Measurements from ENCODE around the gene SSMEM1. TPM values are rescaled to one million over a fixed set of nuclear protein-coding genes. Genes with fewer than 3 reads are reported as not detected.

Gene SSMEM1
- total and polyA plus RNA-seq, 2 experiments from 2014 or later: not detected

- TF ChIP-seq, protein P1, sequence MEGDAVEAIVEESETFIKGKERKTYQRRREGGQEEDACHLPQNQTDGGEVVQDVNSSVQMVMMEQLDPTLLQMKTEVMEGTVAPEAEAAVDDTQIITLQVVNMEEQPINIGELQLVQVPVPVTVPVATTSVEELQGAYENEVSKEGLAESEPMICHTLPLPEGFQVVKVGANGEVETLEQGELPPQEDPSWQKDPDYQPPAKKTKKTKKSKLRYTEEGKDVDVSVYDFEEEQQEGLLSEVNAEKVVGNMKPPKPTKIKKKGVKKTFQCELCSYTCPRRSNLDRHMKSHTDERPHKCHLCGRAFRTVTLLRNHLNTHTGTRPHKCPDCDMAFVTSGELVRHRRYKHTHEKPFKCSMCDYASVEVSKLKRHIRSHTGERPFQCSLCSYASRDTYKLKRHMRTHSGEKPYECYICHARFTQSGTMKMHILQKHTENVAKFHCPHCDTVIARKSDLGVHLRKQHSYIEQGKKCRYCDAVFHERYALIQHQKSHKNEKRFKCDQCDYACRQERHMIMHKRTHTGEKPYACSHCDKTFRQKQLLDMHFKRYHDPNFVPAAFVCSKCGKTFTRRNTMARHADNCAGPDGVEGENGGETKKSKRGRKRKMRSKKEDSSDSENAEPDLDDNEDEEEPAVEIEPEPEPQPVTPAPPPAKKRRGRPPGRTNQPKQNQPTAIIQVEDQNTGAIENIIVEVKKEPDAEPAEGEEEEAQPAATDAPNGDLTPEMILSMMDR (IDR thresholded peaks at IDR 0.05; ENCODE audit: low read depth, low read length): no peak
- H3K36me3 ChIP-seq: peaks cover 14% of the 10 kb centered on the region
- no peak for DNase-seq (ENCODE audit: low read depth in 1 of 2, low spot score in 1 of 2)
Measured at GRCh38 chr7:130201796-130202195, 5.9 kb upstream of the SSMEM1 start.

DNA sequence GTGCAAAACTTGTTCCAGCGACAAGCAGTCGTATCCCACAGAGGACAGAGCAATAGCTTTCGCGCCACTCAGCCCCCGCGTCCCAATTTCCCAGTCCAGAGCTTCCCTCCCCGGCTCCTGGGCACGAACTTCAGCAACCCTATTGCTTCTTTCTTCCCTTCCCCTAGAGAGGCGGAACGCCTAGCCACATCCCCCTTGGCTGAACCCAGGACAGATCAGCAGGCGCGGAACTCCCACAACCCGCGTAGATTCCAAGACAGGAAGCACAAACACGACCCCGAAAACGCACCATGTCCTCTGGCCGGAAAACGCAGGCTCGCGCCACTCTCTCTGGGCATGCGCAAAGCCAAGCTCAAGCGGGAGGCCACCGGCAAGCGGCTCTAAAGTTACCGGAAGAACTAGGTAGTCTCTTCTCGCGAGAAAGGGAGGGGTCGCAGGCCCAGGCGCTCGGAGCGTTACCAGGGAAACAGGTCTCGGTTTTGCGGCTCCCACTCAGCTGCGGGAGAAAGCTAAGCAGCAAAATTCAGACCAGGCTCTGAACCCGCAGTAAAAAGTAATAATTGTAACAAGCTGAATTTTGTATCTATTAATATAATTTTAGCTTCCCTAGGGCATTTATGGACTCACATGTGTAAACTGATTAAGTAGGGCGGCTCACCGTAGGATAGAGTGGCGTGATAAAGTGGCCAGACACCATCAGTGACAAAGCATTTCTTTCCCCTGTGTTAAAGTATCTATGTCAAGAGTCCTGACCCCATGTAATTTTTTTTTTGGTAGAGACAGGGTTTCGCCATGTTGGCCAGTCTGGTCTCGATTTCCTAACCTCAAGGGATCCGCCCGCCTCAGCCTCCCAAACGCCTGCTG is 2.3 kb upstream of the SSMEM1 start, which contains the start of gene TMEM209:
TSS of gene TMEM209 (minus strand) at position 323 of the 864 bp plus-strand sequence. CDS start at position 292, 31 bp downstream.
- H3K4me1 ChIP-seq (ENCODE audit: low read depth): peaks cover 9% of the 10 kb centered on the region
- peak; percentile 99 for DNase-seq (ENCODE audit: low read depth in 1 of 2, low spot score in 1 of 2)
- H3K27me3 ChIP-seq: no peaks in the 10 kb centered on the region
- peak within 1 kb of the TSS; percentile 55 for H3K4me3 ChIP-seq
- H3K36me3 ChIP-seq: peaks cover 10% of the 10 kb centered on the region
- TF ChIP-seq, protein P1 (IDR thresholded peaks at IDR 0.05; ENCODE audit: low read depth, low read length): no peak
- H3K9me3 ChIP-seq (ENCODE audit: low read depth): no peaks in the 10 kb centered on the region
- peak within 1 kb of the TSS; percentile 94 for H3K27ac ChIP-seq

More at GRCh38 chr7:130201796-130202195, 5.9 kb upstream of the SSMEM1 start:
- Histone ChIP-seq H3K27me3 (no peaks in the 10 kb centered on the region), H3K4me3 (no peak overlapping the region), H3K9me3 (ENCODE audit: low read depth) (no peaks in the 10 kb centered on the region), H3K4me1 (ENCODE audit: low read depth) (peaks cover 4% of the 10 kb centered on the region), H3K27ac (no peak overlapping the region)

- Histone ChIP-seq H3K4me1 (ENCODE audit: low read depth) (peaks cover 14% of the 10 kb centered on the region), H3K9me3 (ENCODE audit: low read depth) (no peaks in the 10 kb centered on the region), H3K27ac (no peak overlapping the region), H3K4me3 (no peak overlapping the region), H3K36me3 (peaks cover 6% of the 10 kb centered on the region), H3K27me3 (no peaks in the 10 kb centered on the region)
- no peak for DNase-seq (ENCODE audit: low read depth in 1 of 2, low spot score in 1 of 2)
- TF ChIP-seq, protein P1 (IDR thresholded peaks at IDR 0.05; ENCODE audit: low read depth, low read length): no peak
Measured at GRCh38 chr7:130207033-130207432, 627 bp upstream of the SSMEM1 start.

DNA sequence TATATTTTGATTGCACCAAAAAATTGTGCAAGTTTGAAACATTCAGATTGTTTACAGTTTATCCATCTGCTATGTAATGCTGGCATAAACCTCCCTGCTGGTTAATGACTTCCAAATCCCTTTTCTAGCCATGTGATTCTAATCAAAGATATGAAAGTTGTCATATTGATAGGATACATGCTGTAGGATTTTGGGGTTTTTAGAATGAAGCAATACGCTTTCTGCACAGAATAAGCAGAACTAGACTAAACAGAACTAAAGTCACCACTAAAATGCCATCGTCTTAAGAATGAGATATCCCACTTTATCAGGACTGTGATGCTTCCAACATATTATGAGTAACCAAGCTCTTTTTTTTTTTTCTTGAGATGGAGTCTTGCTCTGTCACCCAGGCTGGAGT is 856 bp downstream of the SSMEM1 start:
- Histone ChIP-seq H3K36me3 (no peaks in the 10 kb centered on the region), H3K4me1 (ENCODE audit: low read depth) (peaks cover 14% of the 10 kb centered on the region), H3K27me3 (no peaks in the 10 kb centered on the region), H3K9me3 (ENCODE audit: low read depth) (no peaks in the 10 kb centered on the region), H3K4me3 (no peak overlapping the region), H3K27ac (no peak overlapping the region)
- TF ChIP-seq, protein P1 (IDR thresholded peaks at IDR 0.05; ENCODE audit: low read depth, low read length): no peak
- no peak for DNase-seq (ENCODE audit: low read depth in 1 of 2, low spot score in 1 of 2)

DNA sequence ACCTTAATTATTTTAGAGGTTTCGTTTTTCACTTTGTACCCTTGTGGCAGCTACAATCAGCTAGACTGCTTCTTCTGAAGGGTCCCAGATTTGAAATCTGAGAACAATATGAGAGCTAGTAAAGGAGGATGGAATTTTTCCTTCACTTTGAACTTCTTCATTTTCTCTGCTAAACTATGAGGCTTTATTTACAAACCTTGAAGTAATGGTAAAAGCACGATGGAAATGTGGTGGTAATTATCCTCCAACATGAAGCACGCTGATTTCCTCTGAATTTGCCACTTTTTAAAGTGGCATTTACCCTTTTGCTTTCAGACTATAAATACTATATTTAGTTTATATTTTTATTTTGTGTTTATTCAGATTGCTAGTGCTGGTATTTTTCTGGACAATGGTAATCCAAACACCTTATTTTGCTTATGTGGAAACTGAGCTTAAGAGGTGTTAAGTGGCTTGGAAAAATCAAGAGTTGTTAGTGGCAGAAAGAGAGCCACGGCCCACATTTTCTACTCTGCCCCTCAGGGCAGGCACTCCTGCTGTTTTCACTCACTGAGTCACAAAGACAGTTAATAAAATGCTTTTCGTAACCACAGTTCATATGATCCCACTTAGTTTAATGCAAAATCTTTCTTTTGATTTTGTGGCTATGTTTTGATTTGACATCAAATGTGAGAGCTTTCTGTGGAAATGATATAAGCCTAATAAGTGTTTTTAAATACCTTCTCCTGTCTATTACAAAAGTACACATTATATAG is 2.7 kb downstream of the SSMEM1 start:
- Histone ChIP-seq H3K27me3 (no peaks in the 10 kb centered on the region), H3K4me3 (no peak overlapping the region), H3K27ac (no peak overlapping the region), H3K4me1 (ENCODE audit: low read depth) (peaks cover 14% of the 10 kb centered on the region), H3K36me3 (no peaks in the 10 kb centered on the region), H3K9me3 (ENCODE audit: low read depth) (no peaks in the 10 kb centered on the region)
- no peak for DNase-seq (ENCODE audit: low read depth in 1 of 2, low spot score in 1 of 2)
- TF ChIP-seq, protein P1 (IDR thresholded peaks at IDR 0.05; ENCODE audit: low read depth, low read length): no peak

All from cardiac muscle cell (in vitro differentiated cells and primary cell).